Stomach (tissue), 4 donors: Measurements from ENCODE around the gene FAM219A.

Source experiments
- CTCF ChIP-seq, 7 experiments: fragments of 450-650 bp in 4 of 7; fragments of 200-600 bp in 3 of 7; sonication (generic) in 3 of 7; IDR thresholded peaks; one replicate each; pipeline ENCODE4 v1.5.1; 2016 to 2019; ENCODE audit warnings: antibody characterized with exemption in 7 of 7, control low read depth in 2 of 7, mild to moderate bottlenecking in 1 of 7
- EP300 ChIP-seq: sonication (generic); formaldehyde crosslinking; IDR thresholded peaks from one replicate; pipeline ENCODE4 v1.6.1; 2017; ENCODE audit warnings: antibody characterized with exemption
- POLR2A ChIP-seq, 4 donors: fragments of 450-650 bp; IDR thresholded peaks; one replicate each; pipeline ENCODE4 v1.6.1; 2016; ENCODE audit warnings: antibody characterized with exemption in 4 of 4, control low read depth in 2 of 4, mild to moderate bottlenecking in 1 of 4, moderate library complexity in 1 of 4

GRCh38 chr9:34475097-34475496 is 16.7 kb upstream of the FAM219A start:
- TF ChIP-seq POLR2A (IDR thresholded peaks at IDR 0.05) (no peak), EP300 (no peak), CTCF (IDR thresholded peaks at IDR 0.05) (no peak)
